Ovary (tissue), 3 donors: Measurements from ENCODE around the gene SAP30BP.

Experiments used
- EP300 ChIP-seq: sonication (generic); formaldehyde crosslinking; IDR thresholded peaks from one replicate; pipeline ENCODE4 v1.6.1; 2017; ENCODE audit warnings: antibody characterized with exemption
- POLR2A ChIP-seq: fragments of 450-650 bp; IDR thresholded peaks from one replicate; pipeline ENCODE4 v1.6.1; 2017; ENCODE audit warnings: antibody characterized with exemption, mild to moderate bottlenecking, moderate library complexity
- TF ChIP-seq, protein P1 (sequence below), 3 donors: fragments of 450-650 bp in 2 of 3; fragments of 200-600 bp in 1 of 3; IDR thresholded peaks; one replicate each; pipeline versions ENCODE4 v1.5.1 to v1.8.0; 2016 to 2022; ENCODE audit warnings: antibody characterized with exemption in 3 of 3, mild to moderate bottlenecking in 1 of 3
- donor health status: DM: no; HTN: no; CAD: no.

GRCh38 chr17:75670868-75671267 lies 3.7 kb downstream of the SAP30BP start:
- TF ChIP-seq, protein P1, sequence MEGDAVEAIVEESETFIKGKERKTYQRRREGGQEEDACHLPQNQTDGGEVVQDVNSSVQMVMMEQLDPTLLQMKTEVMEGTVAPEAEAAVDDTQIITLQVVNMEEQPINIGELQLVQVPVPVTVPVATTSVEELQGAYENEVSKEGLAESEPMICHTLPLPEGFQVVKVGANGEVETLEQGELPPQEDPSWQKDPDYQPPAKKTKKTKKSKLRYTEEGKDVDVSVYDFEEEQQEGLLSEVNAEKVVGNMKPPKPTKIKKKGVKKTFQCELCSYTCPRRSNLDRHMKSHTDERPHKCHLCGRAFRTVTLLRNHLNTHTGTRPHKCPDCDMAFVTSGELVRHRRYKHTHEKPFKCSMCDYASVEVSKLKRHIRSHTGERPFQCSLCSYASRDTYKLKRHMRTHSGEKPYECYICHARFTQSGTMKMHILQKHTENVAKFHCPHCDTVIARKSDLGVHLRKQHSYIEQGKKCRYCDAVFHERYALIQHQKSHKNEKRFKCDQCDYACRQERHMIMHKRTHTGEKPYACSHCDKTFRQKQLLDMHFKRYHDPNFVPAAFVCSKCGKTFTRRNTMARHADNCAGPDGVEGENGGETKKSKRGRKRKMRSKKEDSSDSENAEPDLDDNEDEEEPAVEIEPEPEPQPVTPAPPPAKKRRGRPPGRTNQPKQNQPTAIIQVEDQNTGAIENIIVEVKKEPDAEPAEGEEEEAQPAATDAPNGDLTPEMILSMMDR (IDR thresholded peaks at IDR 0.05), result no peak
- TF ChIP-seq POLR2A (no peak), EP300 (no peak)
